Kidney capillary endothelial cell (primary cell): Measurements from ENCODE around the gene PLEKHM2.
"Not testable (repeated sequence)": the region's sequence is repeated elsewhere in the genome, so short reads cannot be mapped to it uniquely, and the experiment has no call there.

Source experiments
- DNase-seq: peaks from one replicate; pipeline ENCODE4 v3.0.0-alpha.2; 2018; ENCODE audit warnings: low spot score

The PLEKHM2 gene, protein sequence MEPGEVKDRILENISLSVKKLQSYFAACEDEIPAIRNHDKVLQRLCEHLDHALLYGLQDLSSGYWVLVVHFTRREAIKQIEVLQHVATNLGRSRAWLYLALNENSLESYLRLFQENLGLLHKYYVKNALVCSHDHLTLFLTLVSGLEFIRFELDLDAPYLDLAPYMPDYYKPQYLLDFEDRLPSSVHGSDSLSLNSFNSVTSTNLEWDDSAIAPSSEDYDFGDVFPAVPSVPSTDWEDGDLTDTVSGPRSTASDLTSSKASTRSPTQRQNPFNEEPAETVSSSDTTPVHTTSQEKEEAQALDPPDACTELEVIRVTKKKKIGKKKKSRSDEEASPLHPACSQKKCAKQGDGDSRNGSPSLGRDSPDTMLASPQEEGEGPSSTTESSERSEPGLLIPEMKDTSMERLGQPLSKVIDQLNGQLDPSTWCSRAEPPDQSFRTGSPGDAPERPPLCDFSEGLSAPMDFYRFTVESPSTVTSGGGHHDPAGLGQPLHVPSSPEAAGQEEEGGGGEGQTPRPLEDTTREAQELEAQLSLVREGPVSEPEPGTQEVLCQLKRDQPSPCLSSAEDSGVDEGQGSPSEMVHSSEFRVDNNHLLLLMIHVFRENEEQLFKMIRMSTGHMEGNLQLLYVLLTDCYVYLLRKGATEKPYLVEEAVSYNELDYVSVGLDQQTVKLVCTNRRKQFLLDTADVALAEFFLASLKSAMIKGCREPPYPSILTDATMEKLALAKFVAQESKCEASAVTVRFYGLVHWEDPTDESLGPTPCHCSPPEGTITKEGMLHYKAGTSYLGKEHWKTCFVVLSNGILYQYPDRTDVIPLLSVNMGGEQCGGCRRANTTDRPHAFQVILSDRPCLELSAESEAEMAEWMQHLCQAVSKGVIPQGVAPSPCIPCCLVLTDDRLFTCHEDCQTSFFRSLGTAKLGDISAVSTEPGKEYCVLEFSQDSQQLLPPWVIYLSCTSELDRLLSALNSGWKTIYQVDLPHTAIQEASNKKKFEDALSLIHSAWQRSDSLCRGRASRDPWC

GRCh38 chr1:15684042-15684461 is at the start of gene PLEKHM2:
PLEKHM2 (plus strand) TSS chr1:15684320; CDS start chr1:15684559, 239 bp downstream.
- no peak for DNase-seq

DNA sequence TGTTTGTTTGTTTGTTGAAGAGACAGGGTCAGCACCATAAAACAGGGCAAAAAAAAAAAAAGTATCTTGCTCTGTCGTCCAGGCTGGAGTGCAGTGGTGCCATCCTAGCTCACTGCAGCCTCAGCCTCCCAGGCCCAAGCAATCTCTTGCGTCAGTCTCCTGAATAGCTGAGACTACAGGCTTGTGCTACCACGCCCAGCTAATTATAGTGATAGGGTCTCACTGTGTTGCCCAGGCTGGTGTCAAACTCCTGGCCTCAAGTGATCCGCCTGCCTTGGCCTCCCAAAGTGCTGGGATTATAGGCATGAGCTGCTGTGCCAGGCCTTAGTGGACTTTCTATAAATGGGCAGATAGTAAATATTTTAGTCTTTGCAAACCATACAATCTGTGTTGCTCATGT is 47.7 kb upstream of the PLEKHM2 start:
- DNase-seq, result no peak

DNA sequence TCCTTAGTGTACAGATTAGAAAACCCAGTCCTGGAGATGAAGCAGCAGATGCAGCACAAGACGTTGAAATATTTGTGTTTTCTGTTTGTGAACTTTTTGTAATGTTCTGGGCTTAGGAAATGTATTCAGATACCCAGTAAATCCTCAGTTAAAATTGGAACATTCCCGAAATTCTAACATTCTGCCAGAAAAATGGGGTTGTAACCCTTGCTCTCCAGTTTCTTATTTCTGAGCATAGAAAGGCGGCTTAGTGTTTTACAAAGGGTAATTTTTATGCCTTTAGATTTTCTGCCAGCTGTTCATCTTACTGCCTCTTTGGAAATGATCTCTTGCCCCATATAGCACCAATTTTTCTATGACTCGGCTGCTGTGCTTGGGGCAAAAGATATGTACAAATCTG is 46.3 kb upstream of the PLEKHM2 start:
- no peak for DNase-seq

- no peak for DNase-seq
These were observed 44.9 kb upstream of the PLEKHM2 start for GRCh38 chr1:15639262-15639661.

DNA sequence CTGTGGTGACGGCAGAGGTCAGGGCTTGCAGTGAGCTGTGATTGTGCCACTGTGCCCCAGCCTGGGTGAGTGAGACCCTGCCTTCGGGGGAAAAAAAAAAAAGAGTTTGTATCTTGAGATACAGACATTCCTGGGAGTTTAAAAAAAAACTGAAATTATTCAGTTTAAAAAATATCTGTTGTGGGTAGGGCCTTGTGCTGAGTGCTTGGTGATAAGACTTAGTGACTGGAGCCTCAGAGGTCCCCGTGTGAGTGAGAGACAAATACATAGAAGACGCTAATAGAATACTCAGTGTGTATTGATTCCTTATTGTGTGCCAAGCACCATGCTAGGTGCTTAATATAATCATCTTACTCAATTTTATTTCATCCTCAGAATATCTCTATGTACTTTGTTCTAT is 44.2 kb upstream of the PLEKHM2 start:
- DNase-seq, result no peak

DNA sequence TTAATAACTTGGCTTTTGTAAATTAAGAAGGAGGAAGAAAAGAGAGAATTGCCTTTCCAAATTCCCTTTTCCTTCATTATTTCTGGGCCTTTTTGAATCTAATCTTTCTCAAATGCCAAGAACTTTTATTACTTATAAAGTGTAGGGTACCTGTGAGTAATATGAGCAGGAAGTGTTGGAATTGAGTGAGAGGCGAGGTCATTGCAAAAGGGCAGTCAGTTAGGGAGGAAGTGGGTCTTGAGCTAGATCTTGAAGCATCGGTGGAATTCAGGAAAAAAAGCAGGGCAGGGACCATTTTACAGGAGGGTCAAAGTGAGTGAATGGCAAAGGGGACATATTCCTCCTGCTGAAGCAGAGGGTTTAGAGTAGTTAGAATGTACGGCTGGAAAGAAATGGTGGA is 43.5 kb upstream of the PLEKHM2 start:
- DNase-seq, result peak; percentile 45

DNA sequence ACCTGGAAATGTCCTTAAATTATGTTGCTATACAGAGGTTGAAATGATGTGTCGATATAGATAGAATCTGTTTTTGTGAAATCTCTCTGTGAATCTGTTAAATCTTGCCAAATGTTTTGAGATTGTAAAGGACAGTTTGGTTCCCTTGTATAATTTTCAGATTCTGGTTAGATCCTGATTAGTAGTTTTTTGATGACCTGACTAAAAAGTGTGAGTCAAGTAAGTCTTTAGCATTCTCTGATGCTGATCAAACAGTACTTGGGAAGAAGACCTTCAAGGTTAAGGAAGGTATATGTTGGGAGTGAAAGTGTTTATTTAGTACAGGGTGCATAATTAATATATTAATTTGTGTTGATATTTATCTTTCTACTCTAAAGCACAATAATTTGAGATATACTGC is 34.2 kb upstream of the PLEKHM2 start:
- no peak for DNase-seq

- DNase-seq, result no peak
These were observed 33.7 kb upstream of the PLEKHM2 start for GRCh38 chr1:15650433-15650832.

GRCh38 chr1:15652130-15652529 is 32.0 kb upstream of the PLEKHM2 start:
- DNase-seq, result not testable (repeated sequence)

DNA sequence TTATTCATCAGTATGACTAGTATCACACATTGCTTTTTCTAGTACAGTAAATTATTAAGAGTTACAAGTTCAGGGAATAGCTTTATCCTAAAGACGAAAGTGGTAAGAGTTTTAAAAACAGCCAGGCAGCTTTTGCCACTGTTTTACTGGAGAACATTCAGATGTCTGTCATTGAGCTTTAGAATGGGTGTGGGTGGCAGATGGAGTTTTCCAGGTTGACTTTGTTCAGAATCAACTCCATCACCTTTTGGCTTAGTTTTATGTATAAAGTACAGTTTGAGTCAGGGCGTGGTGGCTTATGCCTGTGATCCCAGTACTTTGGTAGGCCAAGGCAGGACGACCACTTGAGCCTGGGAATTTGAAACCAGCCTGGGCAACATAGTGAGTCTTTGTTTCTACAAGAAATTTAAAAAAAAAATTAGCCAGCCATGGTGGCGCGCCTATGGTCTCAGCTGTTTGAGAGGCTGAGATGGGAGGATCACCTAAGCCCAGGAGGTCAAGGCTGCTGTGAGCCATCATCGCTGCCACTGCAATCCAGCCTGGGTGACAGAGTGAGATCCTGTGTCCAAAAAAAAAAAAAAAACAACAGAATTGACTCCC is 29.9 kb upstream of the PLEKHM2 start:
- no peak for DNase-seq

- no peak for DNase-seq
These were observed 27.7 kb upstream of the PLEKHM2 start for GRCh38 chr1:15656464-15656863.

DNA sequence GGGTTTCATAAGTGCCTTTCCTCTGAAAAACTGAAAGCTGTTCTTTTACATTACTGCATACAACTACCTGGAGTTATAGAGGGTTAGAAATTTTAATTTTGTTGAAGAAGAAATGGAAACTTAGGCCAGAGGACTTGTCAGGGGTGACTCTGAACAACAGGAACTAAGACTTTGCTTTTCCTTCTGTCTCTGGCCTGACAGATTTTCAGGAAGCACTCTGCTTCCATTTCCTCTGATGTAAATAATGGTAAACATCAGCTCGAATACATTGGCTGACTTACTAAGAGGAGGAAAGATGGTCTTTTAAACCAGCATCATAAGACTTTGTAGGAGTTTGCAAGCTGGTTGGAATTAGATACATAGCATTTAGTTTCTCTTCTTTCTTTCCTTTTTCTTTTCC is 27.1 kb upstream of the PLEKHM2 start:
- peak; percentile 40 for DNase-seq

GRCh38 chr1:15660151-15660550 is 24.0 kb upstream of the PLEKHM2 start:
- DNase-seq, result no peak

- DNase-seq, result no peak
These were observed 21.6 kb upstream of the PLEKHM2 start for GRCh38 chr1:15662477-15662876.

DNA sequence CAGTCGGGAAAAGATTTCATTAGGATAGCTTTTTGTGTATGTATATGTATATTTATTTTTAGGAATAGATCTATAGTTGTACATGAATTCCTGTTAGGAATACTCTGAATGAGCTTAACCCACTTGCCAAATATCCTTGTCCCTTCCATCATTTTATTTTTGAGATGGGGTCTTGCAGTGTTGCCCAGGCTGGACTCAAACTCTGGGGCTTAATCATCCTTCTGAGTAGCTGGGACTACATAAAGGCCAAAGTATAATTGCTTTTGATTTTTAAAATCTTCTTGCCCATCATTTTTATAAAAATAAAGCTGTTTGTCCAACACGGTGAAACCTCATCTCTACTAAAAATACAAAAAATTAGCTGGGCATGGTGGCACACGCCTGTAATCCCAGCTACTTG is 20.2 kb upstream of the PLEKHM2 start:
- DNase-seq, result no peak

DNA sequence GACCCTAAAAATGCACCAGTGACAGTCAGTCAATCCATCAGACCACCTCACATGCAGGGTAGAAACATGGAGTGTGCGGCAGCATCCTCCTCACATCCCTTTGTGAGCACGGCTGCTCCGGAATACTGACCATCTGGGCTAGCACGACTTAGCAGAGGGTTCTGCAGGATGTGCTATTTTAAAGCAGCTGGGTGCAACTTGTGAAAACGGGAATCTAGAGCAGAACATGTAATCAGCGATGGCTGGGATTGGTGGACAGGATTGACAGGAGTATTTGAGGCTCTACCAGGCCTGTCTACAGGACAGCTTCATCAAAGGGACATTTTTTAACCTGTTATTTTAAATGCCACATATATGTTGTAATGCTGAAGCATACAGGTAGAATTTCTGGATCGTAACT is 16.8 kb upstream of the PLEKHM2 start:
- DNase-seq, result no peak

DNA sequence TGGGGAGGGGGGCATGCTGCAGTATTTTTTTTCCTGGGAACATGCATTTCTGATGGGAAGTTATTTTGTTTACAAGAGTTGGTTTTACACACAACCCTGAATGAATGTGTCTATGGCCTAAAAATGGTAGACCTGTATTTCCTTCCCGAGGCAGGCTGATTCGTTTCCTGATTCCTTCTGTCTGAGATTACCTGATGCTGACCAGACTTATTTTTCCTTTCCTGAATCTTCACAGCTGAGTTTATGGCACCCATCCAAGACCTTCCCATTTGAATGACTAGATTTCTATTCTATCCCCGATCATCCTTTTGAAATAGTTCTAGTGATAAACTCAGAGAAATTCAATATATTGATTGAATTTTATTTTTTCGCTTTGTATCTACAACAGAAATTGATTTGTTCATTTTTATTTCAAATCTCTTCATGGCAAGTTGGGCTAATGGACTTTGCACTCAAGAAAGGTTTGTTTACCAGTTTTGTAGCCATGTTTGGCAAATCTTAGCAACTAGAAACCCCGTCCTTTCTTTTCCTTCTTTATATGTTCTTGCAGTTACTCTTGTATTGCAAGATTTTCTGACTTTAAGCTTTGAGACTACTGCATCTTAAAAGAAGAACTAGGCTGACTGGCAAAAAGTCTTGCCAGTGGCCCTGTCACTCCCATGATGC is 15.9 kb upstream of the PLEKHM2 start:
- no peak for DNase-seq

GRCh38 chr1:15669074-15669473 is 15.0 kb upstream of the PLEKHM2 start:
- no peak for DNase-seq

GRCh38 chr1:15669864-15670263 is 14.3 kb upstream of the PLEKHM2 start:
- no peak for DNase-seq

DNA sequence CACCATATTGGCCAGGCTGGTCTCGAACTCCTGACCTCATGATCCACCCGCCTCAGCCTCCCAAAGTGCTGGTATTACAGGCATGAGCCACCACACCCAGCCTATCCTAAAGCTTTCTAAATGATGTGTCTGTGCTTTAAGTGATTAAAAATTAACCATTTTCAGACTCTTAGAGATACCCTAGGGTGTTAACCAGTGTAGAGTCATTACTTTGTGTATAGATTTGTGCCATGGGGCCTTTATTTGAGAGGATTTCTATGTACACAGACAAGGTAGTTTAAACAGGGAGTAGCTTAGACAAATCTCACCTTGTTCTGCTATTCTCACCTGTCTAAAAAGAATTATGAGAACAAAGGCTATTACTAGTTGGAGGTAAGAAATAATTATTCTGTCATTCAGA is 12.7 kb upstream of the PLEKHM2 start:
- no peak for DNase-seq

DNA sequence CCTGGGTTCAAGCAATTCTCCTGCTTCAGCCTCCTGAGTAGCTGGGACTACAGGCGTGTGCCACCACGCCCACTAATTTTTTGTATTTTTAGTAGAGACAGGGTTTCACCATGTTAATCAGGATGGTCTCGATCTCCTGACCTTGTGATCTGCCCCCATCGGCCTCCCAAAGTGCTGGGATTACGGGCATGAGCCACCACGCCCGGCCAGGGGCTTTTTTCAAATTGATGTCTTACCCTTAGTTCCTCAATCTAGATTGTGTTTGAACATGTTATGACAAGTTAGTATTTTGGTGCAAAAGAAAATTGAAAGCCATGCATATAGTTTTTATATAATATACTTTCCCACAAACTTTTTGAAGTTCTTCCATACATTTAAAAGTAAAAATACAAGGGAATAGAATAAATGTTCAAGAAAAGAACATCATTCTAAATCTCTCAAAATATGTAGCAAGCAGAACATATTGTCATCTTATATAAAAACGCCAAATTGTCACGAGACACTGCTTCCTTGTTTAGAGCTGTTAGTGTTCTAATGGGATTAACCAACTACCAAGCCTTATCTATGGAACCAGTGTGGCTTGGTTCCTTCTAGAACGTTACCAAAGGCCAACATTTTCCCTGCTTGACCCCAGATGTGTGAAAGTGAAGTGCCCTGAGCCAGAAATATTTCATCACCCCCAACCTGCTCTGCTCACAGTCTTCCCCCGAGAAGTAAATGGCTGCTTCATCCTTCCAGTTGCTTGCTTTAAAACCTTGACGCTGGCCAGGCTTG is 9.5 kb upstream of the PLEKHM2 start:
- DNase-seq, result no peak
